IPS-18c (cell line): ENCODE data around the gene OR2T10.
"Not testable (repeated sequence)": the region's sequence is repeated elsewhere in the genome, so short reads cannot be mapped to it uniquely, and the experiment has no call there.

Experiments used
- H3K4me3 ChIP-seq: 2 replicates; pipeline ENCODE4 v1.7.0; 2013; ENCODE audit warnings: low read depth, mild to moderate bottlenecking, low read length, moderate library complexity; ENCODE audit not compliant: insufficient read depth
- H3K9me3 ChIP-seq: one replicate; pipeline ENCODE4 v1.6.1; 2013; ENCODE audit warnings: mild to moderate bottlenecking, low read length, moderate library complexity; ENCODE audit not compliant: control insufficient read depth, insufficient read depth

The OR2T10 gene

DNA sequence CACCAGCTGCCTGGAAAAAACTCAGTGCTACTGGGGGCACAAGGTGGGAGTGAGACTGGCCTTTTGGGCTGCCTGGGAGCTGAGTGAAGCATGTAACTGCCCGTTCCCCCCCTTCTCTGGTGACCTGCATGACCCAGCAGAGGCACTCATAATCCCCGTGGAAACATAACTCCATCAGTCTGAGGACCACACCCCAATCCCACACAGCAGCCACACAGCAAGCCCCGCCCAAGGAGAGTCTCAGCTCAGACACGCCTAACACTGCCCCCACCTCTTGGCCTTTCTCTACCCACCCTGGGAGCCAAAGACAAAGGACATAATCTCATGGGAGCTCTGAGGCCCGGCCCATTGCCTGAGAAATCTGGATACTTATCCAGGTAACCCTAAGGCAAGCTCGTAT, 46.5 kb downstream of the OR2T10 start:
- H3K4me3 ChIP-seq, H3K9me3 ChIP-seq: not testable (repeated sequence)

DNA sequence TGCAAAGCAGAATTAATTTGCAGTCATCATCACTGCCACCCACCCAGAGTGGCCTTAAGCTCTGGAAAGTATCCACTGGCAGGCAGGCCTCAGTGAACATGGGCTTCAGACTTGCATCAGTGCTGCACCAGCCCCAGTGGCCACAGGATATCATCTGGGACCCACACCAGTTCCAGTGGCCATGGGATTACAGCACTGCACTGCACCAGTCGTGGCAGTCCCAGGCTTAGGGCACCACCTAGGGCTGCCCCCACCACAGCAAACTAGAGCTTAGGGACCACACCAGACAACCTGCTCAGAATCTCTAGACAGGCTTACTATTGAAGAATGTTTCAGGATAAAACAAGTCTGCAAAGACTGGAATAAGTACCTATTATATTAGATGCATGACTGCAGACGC, 50.1 kb downstream of the OR2T10 start:
- H3K4me3 ChIP-seq, H3K9me3 ChIP-seq: not testable (repeated sequence)
